CD14-positive monocyte (primary cell): ENCODE measurements around the gene SAFB2. TPM values are rescaled to one million over a fixed set of nuclear protein-coding genes. Genes with fewer than 3 reads are reported as not detected.

ENCODE experiments used
- DNase-seq, 3 donors: peaks; one replicate each; pipeline ENCODE4 v3.0.0-alpha.2; 2011 to 2022
- H2AFZ ChIP-seq: 2 replicates; pipeline ENCODE4 v1.6.0; 2012; ENCODE audit warnings: mild to moderate bottlenecking, low read depth, low read length, inconsistent platforms; ENCODE audit not compliant: insufficient read depth, poor library complexity, severe bottlenecking
- H3K27ac ChIP-seq, 2 donors: 1 replicate in 1 of 2; 2 replicates in 1 of 2; pipeline ENCODE4 v1.5.1; 2012 to 2013; ENCODE audit warnings: low read length in 2 of 2, control low read depth in 1 of 2, inconsistent platforms in 1 of 2, low read depth in 1 of 2, mild to moderate bottlenecking in 1 of 2
- H3K27me3 ChIP-seq, 2 donors: one replicate each; pipeline versions ENCODE4 v1.6.0 to v1.6.1; 2011 to 2013; ENCODE audit warnings: low read length in 2 of 2; ENCODE audit not compliant: control insufficient read depth in 2 of 2, insufficient read depth in 2 of 2
- H3K36me3 ChIP-seq, 2 donors: replicated peaks in 1 of 2; 1 replicate in 1 of 2; 2 replicates in 1 of 2; pipeline versions ENCODE4 v1.5.1 to v1.6.1; 2012 to 2013; ENCODE audit warnings: low read length in 2 of 2, control low read depth in 1 of 2, inconsistent platforms in 1 of 2, mild to moderate bottlenecking in 1 of 2; ENCODE audit not compliant: insufficient read depth in 2 of 2, control insufficient read depth in 1 of 2
- H3K4me1 ChIP-seq, 2 donors: 1 replicate in 1 of 2; 2 replicates in 1 of 2; pipeline versions ENCODE4 v1.5.1 to v1.6.1; 2012 to 2013; ENCODE audit warnings: low read length in 2 of 2, control low read depth in 1 of 2, inconsistent platforms in 1 of 2, mild to moderate bottlenecking in 1 of 2, moderate library complexity in 1 of 2; ENCODE audit not compliant: insufficient read depth in 2 of 2, control insufficient read depth in 1 of 2
- H3K4me2 ChIP-seq: replicated peaks from 2 replicates; pipeline ENCODE3; 2012; ENCODE audit warnings: low read length, moderate library complexity, mild to moderate bottlenecking; ENCODE audit not compliant: poor library complexity, severe bottlenecking; ENCODE audit errors: extremely low read depth
- H3K4me3 ChIP-seq, 3 experiments: fragments of 200-600 bp in 1 of 3; sonication (generic) in 1 of 3; replicated peaks in 1 of 3; 1 replicate in 2 of 3; 2 replicates in 1 of 3; pipeline ENCODE4 v1.5.1; 2011 to 2013; ENCODE audit warnings: low read length in 3 of 3, mild to moderate bottlenecking in 3 of 3, control low read depth in 2 of 3, low read depth in 2 of 3, inconsistent platforms in 1 of 3, moderate library complexity in 1 of 3
- H3K79me2 ChIP-seq: 2 replicates; pipeline ENCODE4 v1.6.0; 2012; ENCODE audit warnings: mild to moderate bottlenecking, control low read depth, inconsistent platforms, low read length, moderate library complexity; ENCODE audit not compliant: insufficient read depth
- H3K9ac ChIP-seq: 2 replicates; pipeline ENCODE4 v1.6.0; 2017; ENCODE audit warnings: low read length, mild to moderate bottlenecking; ENCODE audit not compliant: insufficient read depth, poor library complexity, severe bottlenecking
- H3K9me3 ChIP-seq, 2 donors: replicated peaks in 1 of 2; 1 replicate in 1 of 2; 2 replicates in 1 of 2; pipeline versions ENCODE4 v1.5.1 to v1.6.1; 2012 to 2013; ENCODE audit warnings: low read length in 2 of 2, control low read depth in 1 of 2; ENCODE audit not compliant: control insufficient read depth in 1 of 2, insufficient read depth in 1 of 2
- H4K20me1 ChIP-seq: 2 replicates; pipeline ENCODE4 v1.6.0; 2012; ENCODE audit warnings: mild to moderate bottlenecking, low read length, control low read depth, moderate library complexity; ENCODE audit not compliant: insufficient read depth
- H3K27ac Mint-ChIP-seq, 7 donors: one replicate each; pipeline ENCODE4 v1.8.0; 2020; ENCODE audit warnings: mild to moderate bottlenecking in 7 of 7, mixed read lengths in 7 of 7, moderate library complexity in 6 of 7, inconsistent platforms in 2 of 7
- H3K27me3 Mint-ChIP-seq, 3 donors: one replicate each; pipeline ENCODE4 v1.8.0; 2021 to 2022; ENCODE audit warnings: low read depth in 3 of 3, mild to moderate bottlenecking in 3 of 3, mixed read lengths in 3 of 3, moderate library complexity in 3 of 3, inconsistent platforms in 1 of 3
- H3K36me3 Mint-ChIP-seq, 2 donors: one replicate each; pipeline ENCODE4 v1.8.0; 2020; ENCODE audit warnings: mixed read lengths in 2 of 2, inconsistent platforms in 1 of 2, mild to moderate bottlenecking in 1 of 2
- H3K4me1 Mint-ChIP-seq: one replicate; pipeline ENCODE4 v1.8.0; 2020; ENCODE audit warnings: mild to moderate bottlenecking, mixed read lengths
- H3K4me3 Mint-ChIP-seq, 2 donors: one replicate each; pipeline ENCODE4 v1.8.0; 2020; ENCODE audit warnings: mild to moderate bottlenecking in 2 of 2, mixed read lengths in 2 of 2, moderate library complexity in 1 of 2
- H3K9me3 Mint-ChIP-seq, 7 donors: one replicate each; pipeline ENCODE4 v1.8.0; 2020 to 2022; ENCODE audit warnings: mixed read lengths in 7 of 7, mild to moderate bottlenecking in 6 of 7, moderate library complexity in 6 of 7, inconsistent platforms in 2 of 7
- WGBS: methylation state at CpG from one replicate; pipeline ENCODE4 v1.1.5; 2013; ENCODE audit warnings: missing lambda C conversion rate; ENCODE audit not compliant: insufficient coverage; 5-methylcytosine and 5-hydroxymethylcytosine counted together
- intact Hi-C, 2 donors: fragments of 100-400 bp; cut with micrococcal nuclease; formaldehyde crosslinking; loops; one replicate each; pipeline versions ENCODE4 v1.15.0 to v1.15.1; 2023
- polyA plus RNA-seq, 3 donors: library from polyadenylated mRNA; depleted of rRNA in 1 of 3; unstranded in 2 of 3; stranded (reverse) in 1 of 3; fragments of 300-500 nt in 2 of 3; fragments of >200 nt in 1 of 3; fragmentation: Illumina TruSeq in 2 of 3; gene quantifications; 1 replicate in 2 of 3; 2 replicates in 1 of 3; pipeline ENCODE4 v1.2.3, GENCODE V29; 2012 to 2021
- TF ChIP-seq, protein P1 (sequence below): fragments of 200-600 bp; IDR thresholded peaks from one replicate; pipeline ENCODE4 v1.8.0; 2022; ENCODE audit warnings: antibody characterized with exemption, mild to moderate bottlenecking

The SAFB2 gene
- polyA plus RNA-seq, 3 donors = 7.5 to 53.4 (median 14.7) TPM

- Histone ChIP-seq H3K4me1 (no peaks in the 10 kb centered on the region), H3K36me3 (peaks cover 0 to 12% of the 10 kb centered on the region in 2 donors), H2AFZ (no peak overlapping the region), H3K79me2 (no peaks in the 10 kb centered on the region), H3K9ac (no peak overlapping the region), H3K4me2 (no peak overlapping the region), H3K4me3 (no peak overlapping the region), H3K27me3 (no peaks in the 10 kb centered on the region), H3K9me3 (no peaks in the 10 kb centered on the region), H3K27ac (no peak overlapping the region), H4K20me1 (peaks cover 2% of the 10 kb centered on the region)
- intact Hi-C loops = no loop called here
- Mint-ChIP-seq H3K9me3 (peaks cover 0 to 9% (median 5%) of the 10 kb centered on the region in 7 donors), H3K4me1 (peaks cover 5% of the 10 kb centered on the region), H3K36me3 (peaks cover 14 to 24% of the 10 kb centered on the region in 2 donors), H3K4me3 (no peak overlapping the region), H3K27me3 (peaks cover 0 to 3% (median 2%) of the 10 kb centered on the region in 3 donors), H3K27ac (peak overlapping the region in 1 of 7 donors; percentile 57)
- no peak for DNase-seq
- WGBS = 93% methylated on average over 5 of the region's 6 CpGs
- TF ChIP-seq, protein P1, sequence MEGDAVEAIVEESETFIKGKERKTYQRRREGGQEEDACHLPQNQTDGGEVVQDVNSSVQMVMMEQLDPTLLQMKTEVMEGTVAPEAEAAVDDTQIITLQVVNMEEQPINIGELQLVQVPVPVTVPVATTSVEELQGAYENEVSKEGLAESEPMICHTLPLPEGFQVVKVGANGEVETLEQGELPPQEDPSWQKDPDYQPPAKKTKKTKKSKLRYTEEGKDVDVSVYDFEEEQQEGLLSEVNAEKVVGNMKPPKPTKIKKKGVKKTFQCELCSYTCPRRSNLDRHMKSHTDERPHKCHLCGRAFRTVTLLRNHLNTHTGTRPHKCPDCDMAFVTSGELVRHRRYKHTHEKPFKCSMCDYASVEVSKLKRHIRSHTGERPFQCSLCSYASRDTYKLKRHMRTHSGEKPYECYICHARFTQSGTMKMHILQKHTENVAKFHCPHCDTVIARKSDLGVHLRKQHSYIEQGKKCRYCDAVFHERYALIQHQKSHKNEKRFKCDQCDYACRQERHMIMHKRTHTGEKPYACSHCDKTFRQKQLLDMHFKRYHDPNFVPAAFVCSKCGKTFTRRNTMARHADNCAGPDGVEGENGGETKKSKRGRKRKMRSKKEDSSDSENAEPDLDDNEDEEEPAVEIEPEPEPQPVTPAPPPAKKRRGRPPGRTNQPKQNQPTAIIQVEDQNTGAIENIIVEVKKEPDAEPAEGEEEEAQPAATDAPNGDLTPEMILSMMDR = no peak
Observed at GRCh38 chr19:5579286-5579685, 43.3 kb downstream of the SAFB2 start.

- no peak overlapping the region for H3K4me3 Mint-ChIP-seq
- Histone ChIP-seq H3K9me3 (no peaks in the 10 kb centered on the region), H2AFZ (no peak overlapping the region), H3K36me3 (peaks cover 0 to 9% of the 10 kb centered on the region in 2 donors), H3K4me2 (no peak overlapping the region), H3K4me3 (no peak overlapping the region), H3K27ac (no peak overlapping the region), H3K27me3 (no peaks in the 10 kb centered on the region), H4K20me1 (no peaks in the 10 kb centered on the region), H3K9ac (no peak overlapping the region), H3K79me2 (no peaks in the 10 kb centered on the region), H3K4me1 (no peaks in the 10 kb centered on the region)
- intact Hi-C loops = no loop called here
- peak overlapping the region in 2 of 7 donors; percentile 58 to 60 for H3K27ac Mint-ChIP-seq
- DNase-seq = peak; percentile 29 to 51 (median 47)
- peaks cover 0 to 3% (median 2%) of the 10 kb centered on the region in 3 donors for H3K27me3 Mint-ChIP-seq
- peaks cover 14 to 18% of the 10 kb centered on the region in 2 donors for H3K36me3 Mint-ChIP-seq
- H3K9me3 Mint-ChIP-seq = peaks cover 0 to 9% (median 5%) of the 10 kb centered on the region in 7 donors
- peaks cover 5% of the 10 kb centered on the region for H3K4me1 Mint-ChIP-seq
- TF ChIP-seq, protein P1 = peak; percentile 99
- WGBS = 12% methylated on average over 16 of the region's 28 CpGs
Observed at GRCh38 chr19:5578097-5578846, 44.3 kb downstream of the SAFB2 start.
